Measurements from ENCODE around the gene UBASH3B.

DNA sequence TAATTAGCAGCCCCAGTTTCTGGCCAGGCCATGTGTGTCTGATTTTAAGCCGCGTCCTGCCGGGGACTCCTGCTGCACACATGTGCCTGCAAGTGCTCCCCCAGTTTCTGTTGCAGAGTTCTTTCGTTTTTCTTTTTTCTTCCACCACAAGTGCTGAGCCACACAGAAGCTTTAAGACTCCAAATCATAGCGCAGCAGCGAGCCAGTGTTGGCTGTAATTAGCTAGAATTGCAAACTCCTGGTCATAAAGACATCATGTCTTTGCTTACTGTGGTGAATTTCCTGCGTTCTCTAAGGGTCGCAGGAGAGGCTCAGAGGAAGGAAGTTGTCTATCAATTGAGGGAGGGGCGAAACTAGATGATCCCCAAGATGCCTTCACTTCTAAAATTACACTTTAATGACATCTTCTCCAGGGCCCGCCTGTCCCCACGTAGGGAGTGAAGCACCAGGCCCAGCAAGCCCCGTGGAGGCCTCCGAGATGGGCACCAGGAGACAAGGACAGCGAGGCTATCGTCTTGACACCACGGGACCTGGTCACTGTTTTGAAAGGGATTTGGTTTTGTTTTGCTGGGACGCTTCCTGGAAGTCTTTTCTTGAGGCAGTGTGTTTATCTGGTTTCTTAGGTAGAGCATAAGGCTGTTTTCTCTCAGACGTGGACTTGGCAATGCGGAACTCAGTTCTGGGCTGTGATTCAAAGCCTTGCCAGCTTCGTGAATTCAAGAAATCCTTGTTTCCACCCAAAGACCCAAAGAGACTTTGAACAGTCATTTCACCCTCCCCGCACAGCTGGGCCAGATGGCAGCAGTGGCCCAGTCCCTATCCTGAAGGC lies 71.8 kb downstream of the UBASH3B start:
- TF ChIP-seq EZH2phosphoT487 (IDR thresholded peaks at IDR 0.05; ENCODE audit: low read length) = no peak
- TF ChIP-seq, protein P1, sequence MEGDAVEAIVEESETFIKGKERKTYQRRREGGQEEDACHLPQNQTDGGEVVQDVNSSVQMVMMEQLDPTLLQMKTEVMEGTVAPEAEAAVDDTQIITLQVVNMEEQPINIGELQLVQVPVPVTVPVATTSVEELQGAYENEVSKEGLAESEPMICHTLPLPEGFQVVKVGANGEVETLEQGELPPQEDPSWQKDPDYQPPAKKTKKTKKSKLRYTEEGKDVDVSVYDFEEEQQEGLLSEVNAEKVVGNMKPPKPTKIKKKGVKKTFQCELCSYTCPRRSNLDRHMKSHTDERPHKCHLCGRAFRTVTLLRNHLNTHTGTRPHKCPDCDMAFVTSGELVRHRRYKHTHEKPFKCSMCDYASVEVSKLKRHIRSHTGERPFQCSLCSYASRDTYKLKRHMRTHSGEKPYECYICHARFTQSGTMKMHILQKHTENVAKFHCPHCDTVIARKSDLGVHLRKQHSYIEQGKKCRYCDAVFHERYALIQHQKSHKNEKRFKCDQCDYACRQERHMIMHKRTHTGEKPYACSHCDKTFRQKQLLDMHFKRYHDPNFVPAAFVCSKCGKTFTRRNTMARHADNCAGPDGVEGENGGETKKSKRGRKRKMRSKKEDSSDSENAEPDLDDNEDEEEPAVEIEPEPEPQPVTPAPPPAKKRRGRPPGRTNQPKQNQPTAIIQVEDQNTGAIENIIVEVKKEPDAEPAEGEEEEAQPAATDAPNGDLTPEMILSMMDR (IDR thresholded peaks at IDR 0.05; ENCODE audit: low read length) = no peak

All from MM.1S (cell line).